Measurements from ENCODE around the gene ITGB3BP. TPM values are rescaled to one million over a fixed set of nuclear protein-coding genes. Genes with fewer than 3 reads are reported as not detected.
"Not testable (repeated sequence)": the region's sequence is repeated elsewhere in the genome, so short reads cannot be mapped to it uniquely, and the experiment has no call there.

The ITGB3BP gene
- total RNA-seq (2014; rRNA removed; shearing (Covaris generic)): 39.6 and 49.7 TPM in 2 replicates

- Histone ChIP-seq H3K27ac (peak within 1 kb of the TSS; percentile 91), H3K36me3 (peaks cover 3% of the 10 kb centered on the region; the same call in 1 of the 2 replicates), H3K9me3 (replicated peaks) (no peaks in the 10 kb centered on the region), H3K4me1 (replicated peaks) (peaks cover 12% of the 10 kb centered on the region), H3K27me3 (replicated peaks) (no peaks in the 10 kb centered on the region), H3K4me3 (peak within 1 kb of the TSS; percentile 52)
- DNase-seq (ENCODE audit: low read depth in 1 of 2, low spot score in 2 of 2): peak; percentile 90 to 94
Measured at GRCh38 chr1:63522891-63523728, at the start of gene ITGB3BP, which contains the start of gene EFCAB7. ITGB3BP (minus strand) TSS chr1:63523225; CDS start chr1:63523133, 92 bp downstream. EFCAB7 (plus strand) TSS chr1:63523525; CDS start chr1:63525573, 2,048 bp downstream.

- not testable (repeated sequence) for H3K27me3 ChIP-seq (replicated peaks); H3K27ac ChIP-seq
Measured at GRCh38 chr1:63572686-63573085, 49.7 kb upstream of the ITGB3BP start.

GRCh38 chr1:63569640-63570316 is 46.8 kb upstream of the ITGB3BP start:
- Histone ChIP-seq H3K27me3 (replicated peaks) (no peaks in the 10 kb centered on the region), H3K4me3 (no peak overlapping the region), H3K9me3 (replicated peaks) (no peaks in the 10 kb centered on the region), H3K4me1 (replicated peaks) (no peaks in the 10 kb centered on the region), H3K27ac (no peak overlapping the region), H3K36me3 (no peaks in the 10 kb centered on the region)
- DNase-seq (ENCODE audit: low read depth in 1 of 2, low spot score in 2 of 2): no peak

More at GRCh38 chr1:63572686-63573085, 49.7 kb upstream of the ITGB3BP start:
- not testable (repeated sequence) for H3K4me1 ChIP-seq (replicated peaks); H3K4me3 ChIP-seq; H3K36me3 ChIP-seq; DNase-seq (ENCODE audit: low read depth in 1 of 2, low spot score in 2 of 2); H3K9me3 ChIP-seq (replicated peaks)

GRCh38 chr1:63569068-63569467 is 46.0 kb upstream of the ITGB3BP start:
- Histone ChIP-seq H3K27me3 (replicated peaks) (no peaks in the 10 kb centered on the region), H3K4me1 (replicated peaks) (no peaks in the 10 kb centered on the region), H3K4me3 (no peak overlapping the region), H3K9me3 (replicated peaks) (no peaks in the 10 kb centered on the region), H3K36me3 (no peaks in the 10 kb centered on the region), H3K27ac (no peak overlapping the region)
- no peak for DNase-seq (ENCODE audit: low read depth in 1 of 2, low spot score in 2 of 2)

- Histone ChIP-seq H3K27ac (no peak overlapping the region), H3K9me3 (replicated peaks) (no peaks in the 10 kb centered on the region), H3K4me1 (replicated peaks) (no peaks in the 10 kb centered on the region), H3K4me3 (no peak overlapping the region), H3K27me3 (replicated peaks) (no peaks in the 10 kb centered on the region), H3K36me3 (no peaks in the 10 kb centered on the region)
- no peak for DNase-seq (ENCODE audit: low read depth in 1 of 2, low spot score in 2 of 2)
Measured at GRCh38 chr1:63563745-63564144, 40.7 kb upstream of the ITGB3BP start.

- Histone ChIP-seq H3K36me3 (no peaks in the 10 kb centered on the region), H3K4me1 (replicated peaks) (no peaks in the 10 kb centered on the region), H3K27me3 (replicated peaks) (no peaks in the 10 kb centered on the region), H3K9me3 (replicated peaks) (no peaks in the 10 kb centered on the region), H3K27ac (no peak overlapping the region), H3K4me3 (no peak overlapping the region)
- no peak for DNase-seq (ENCODE audit: low read depth in 1 of 2, low spot score in 2 of 2)
Measured at GRCh38 chr1:63559357-63559756, 36.3 kb upstream of the ITGB3BP start.

- H3K4me1 ChIP-seq (replicated peaks): no peaks in the 10 kb centered on the region
- no peaks in the 10 kb centered on the region for H3K36me3 ChIP-seq
- no peaks in the 10 kb centered on the region for H3K9me3 ChIP-seq (replicated peaks)
- no peak overlapping the region for H3K4me3 ChIP-seq
- no peaks in the 10 kb centered on the region for H3K27me3 ChIP-seq (replicated peaks)
- DNase-seq (ENCODE audit: low read depth in 1 of 2, low spot score in 2 of 2): peak in 1 of 2 experiments; percentile 22
- H3K27ac ChIP-seq: no peak overlapping the region
Measured at GRCh38 chr1:63557365-63557987, 34.5 kb upstream of the ITGB3BP start.

GRCh38 chr1:63555480-63555879 is 32.5 kb upstream of the ITGB3BP start:
- no peak overlapping the region for H3K4me3 ChIP-seq
- no peaks in the 10 kb centered on the region for H3K9me3 ChIP-seq (replicated peaks)
- no peaks in the 10 kb centered on the region for H3K36me3 ChIP-seq
- H3K27me3 ChIP-seq (replicated peaks): no peaks in the 10 kb centered on the region
- DNase-seq (ENCODE audit: low read depth in 1 of 2, low spot score in 2 of 2): no peak
- no peaks in the 10 kb centered on the region for H3K4me1 ChIP-seq (replicated peaks)
- no peak overlapping the region for H3K27ac ChIP-seq

GRCh38 chr1:63548877-63549276 is 25.9 kb upstream of the ITGB3BP start:
- Histone ChIP-seq H3K9me3 (replicated peaks) (no peaks in the 10 kb centered on the region), H3K4me1 (replicated peaks) (no peaks in the 10 kb centered on the region), H3K36me3 (no peaks in the 10 kb centered on the region), H3K27ac (no peak overlapping the region), H3K27me3 (replicated peaks) (no peaks in the 10 kb centered on the region), H3K4me3 (no peak overlapping the region)
- DNase-seq (ENCODE audit: low read depth in 1 of 2, low spot score in 2 of 2): no peak

- no peaks in the 10 kb centered on the region for H3K36me3 ChIP-seq
- no peak for DNase-seq (ENCODE audit: low read depth in 1 of 2, low spot score in 2 of 2)
- H3K27ac ChIP-seq: no peak overlapping the region
- H3K27me3 ChIP-seq (replicated peaks): no peaks in the 10 kb centered on the region
- H3K4me1 ChIP-seq (replicated peaks): no peaks in the 10 kb centered on the region
- no peak overlapping the region for H3K4me3 ChIP-seq
- H3K9me3 ChIP-seq (replicated peaks): no peaks in the 10 kb centered on the region
Measured at GRCh38 chr1:63548303-63548702, 25.3 kb upstream of the ITGB3BP start.

GRCh38 chr1:63547621-63548294 is 24.7 kb upstream of the ITGB3BP start:
- no peak for DNase-seq (ENCODE audit: low read depth in 1 of 2, low spot score in 2 of 2)
- H3K27ac ChIP-seq: no peak overlapping the region

GRCh38 chr1:63545780-63546179 is 22.8 kb upstream of the ITGB3BP start:
- H3K4me1 ChIP-seq (replicated peaks): no peaks in the 10 kb centered on the region
- H3K27me3 ChIP-seq (replicated peaks): no peaks in the 10 kb centered on the region
- no peak overlapping the region for H3K27ac ChIP-seq
- DNase-seq (ENCODE audit: low read depth in 1 of 2, low spot score in 2 of 2): no peak
- no peaks in the 10 kb centered on the region for H3K9me3 ChIP-seq (replicated peaks)
- H3K4me3 ChIP-seq: no peak overlapping the region
- no peaks in the 10 kb centered on the region for H3K36me3 ChIP-seq

More at GRCh38 chr1:63547621-63548294, 24.7 kb upstream of the ITGB3BP start:
- H3K4me1 ChIP-seq (replicated peaks): no peaks in the 10 kb centered on the region
- no peak overlapping the region for H3K4me3 ChIP-seq
- no peaks in the 10 kb centered on the region for H3K36me3 ChIP-seq
- no peaks in the 10 kb centered on the region for H3K9me3 ChIP-seq (replicated peaks)
- H3K27me3 ChIP-seq (replicated peaks): no peaks in the 10 kb centered on the region

- H3K36me3 ChIP-seq: no peaks in the 10 kb centered on the region
- no peaks in the 10 kb centered on the region for H3K9me3 ChIP-seq (replicated peaks)
- no peak for DNase-seq (ENCODE audit: low read depth in 1 of 2, low spot score in 2 of 2)
- H3K27ac ChIP-seq: no peak overlapping the region
- no peaks in the 10 kb centered on the region for H3K4me1 ChIP-seq (replicated peaks)
- no peaks in the 10 kb centered on the region for H3K27me3 ChIP-seq (replicated peaks)
- no peak overlapping the region for H3K4me3 ChIP-seq
Measured at GRCh38 chr1:63537940-63538339, 14.9 kb upstream of the ITGB3BP start.

Data from SJSA1 (cell line).